Endothelial cell of umbilical vein (primary cell): ENCODE data around the gene CC2D1A. TPM values are rescaled to one million over a fixed set of nuclear protein-coding genes. Genes with fewer than 3 reads are reported as not detected.

ENCODE experiments used
- BruUV-seq: library from RNA; stranded (reverse); fragments of 400-500 nt; replicated peaks from 2 replicates; lab custom pipeline; 2021; lab: Mats Ljungman, UMichigan
- CTCF ChIA-PET: fragments of 300-600, 350-600 bp; sonication (Branson Sonifier 250); formaldehyde crosslinking; loops from one replicate; lab custom pipeline; 2021; ENCODE audit warnings: antibody characterized with exemption, inconsistent platforms; lab: Charles Lee
- POLR2A ChIA-PET: fragments of 300-600, 350-600 bp; sonication (Branson Sonifier 250); formaldehyde crosslinking; loops from one replicate; lab custom pipeline; 2021; ENCODE audit warnings: antibody characterized with exemption, inconsistent platforms; lab: Charles Lee
- DNase-seq: peaks from one replicate; pipeline ENCODE4 v3.0.0-alpha.2; 2011; ENCODE audit warnings: low read depth, low spot score
- FAIRE-seq: peaks from 2 replicates; lab custom pipeline; 2011; peaks lifted over from hg19 to GRCh38; lab: Jason Lieb, UNC
- H2AFZ ChIP-seq: 2 replicates; pipeline ENCODE4 v1.6.0; 2012; ENCODE audit warnings: low read depth, low read length, control low read depth, inconsistent platforms
- H3K27ac ChIP-seq: 2 replicates; pipeline ENCODE4 v1.5.1; 2011; ENCODE audit warnings: low read depth, mild to moderate bottlenecking, control low read depth, low read length, moderate library complexity; ENCODE audit not compliant: insufficient read depth
- H3K27me3 ChIP-seq, 2 experiments: 2 replicates each; pipeline versions ENCODE4 v1.6.0 to v1.6.1; 2011; ENCODE audit warnings: low read length in 2 of 2, mixed read lengths in 1 of 2; ENCODE audit not compliant: control insufficient read depth in 2 of 2, insufficient read depth in 2 of 2
- H3K36me3 ChIP-seq, 2 experiments: 2 replicates in 1 of 2; 3 replicates in 1 of 2; pipeline ENCODE4 v1.5.1; 2011; ENCODE audit warnings: low read length in 2 of 2, mild to moderate bottlenecking in 1 of 2, moderate library complexity in 1 of 2; ENCODE audit not compliant: control insufficient read depth in 2 of 2, insufficient read depth in 2 of 2; ENCODE audit errors: extremely low read depth in 1 of 2
- H3K4me1 ChIP-seq: 3 replicates; pipeline ENCODE4 v1.5.1; 2011; ENCODE audit warnings: mild to moderate bottlenecking, low read length; ENCODE audit not compliant: control insufficient read depth, insufficient read depth; ENCODE audit errors: extremely low read depth
- H3K4me2 ChIP-seq: 2 replicates; pipeline ENCODE4 v1.6.1; 2011; ENCODE audit warnings: low read length, control low read depth, mixed read lengths; ENCODE audit not compliant: insufficient read depth
- H3K4me3 ChIP-seq, 3 experiments: fragments of 200-600 bp in 1 of 3; sonication (generic), shearing (Covaris generic) in 1 of 3; replicated peaks in 1 of 3; 2 replicates each; pipeline ENCODE4 v1.5.1; 2011 to 2016; ENCODE audit warnings: control low read depth in 3 of 3, low read length in 3 of 3, mild to moderate bottlenecking in 2 of 3, inconsistent platforms in 1 of 3, low read depth in 1 of 3, moderate library complexity in 1 of 3; ENCODE audit not compliant: insufficient read depth in 1 of 3
- H3K79me2 ChIP-seq: 2 replicates; pipeline ENCODE4 v1.6.0; 2012; ENCODE audit warnings: low read length, inconsistent platforms; ENCODE audit not compliant: control insufficient read depth, insufficient read depth
- H3K9ac ChIP-seq: replicated peaks from 2 replicates; pipeline ENCODE3; 2011; ENCODE audit warnings: low read length, control low read depth; ENCODE audit not compliant: insufficient read depth; ENCODE audit errors: extremely low read depth
- H3K9me1 ChIP-seq: replicated peaks from 3 replicates; pipeline ENCODE4 v1.6.0; 2011; ENCODE audit warnings: mild to moderate bottlenecking, low read length; ENCODE audit not compliant: control insufficient read depth, insufficient read depth; ENCODE audit errors: extremely low read depth
- H3K9me3 ChIP-seq: replicated peaks from 2 replicates; pipeline ENCODE4 v1.5.1; 2012; ENCODE audit warnings: low read length, inconsistent platforms; ENCODE audit not compliant: control insufficient read depth, insufficient read depth
- H4K20me1 ChIP-seq: replicated peaks from 2 replicates; pipeline ENCODE3; 2011; ENCODE audit warnings: mild to moderate bottlenecking, low read length; ENCODE audit not compliant: control insufficient read depth, insufficient read depth; ENCODE audit errors: extremely low read depth
- EZH2 ChIP-seq: IDR thresholded peaks from 2 replicates; pipeline ENCODE4 v1.6.1; 2012; ENCODE audit warnings: borderline replicate concordance, low read depth, mild to moderate bottlenecking, moderate library complexity, low read length, inconsistent platforms; ENCODE audit not compliant: severe bottlenecking
- FOS ChIP-seq: IDR thresholded peaks from 2 replicates; pipeline ENCODE4 v1.6.1; 2011; ENCODE audit warnings: mild to moderate bottlenecking, low read length, moderate library complexity, borderline replicate concordance; ENCODE audit not compliant: insufficient read depth
- GATA2 ChIP-seq: IDR thresholded peaks from 2 replicates; pipeline ENCODE4 v1.7.0; 2011; ENCODE audit warnings: low read depth, mild to moderate bottlenecking, moderate library complexity, mixed read lengths, low read length; ENCODE audit not compliant: insufficient read length, insufficient read depth
- JUN ChIP-seq: IDR thresholded peaks from 2 replicates; pipeline ENCODE4 v1.6.1; 2011; ENCODE audit warnings: borderline replicate concordance, low read depth; ENCODE audit not compliant: insufficient read length, insufficient read depth
- MAX ChIP-seq: IDR thresholded peaks from 2 replicates; pipeline ENCODE4 v1.6.1; 2011; ENCODE audit not compliant: insufficient read depth, insufficient read length
- MYC ChIP-seq: IDR thresholded peaks from one replicate; pipeline ENCODE4 v1.6.1; 2011; ENCODE audit warnings: mild to moderate bottlenecking, low read depth, low read length
- POLR2A ChIP-seq: IDR thresholded peaks from 2 replicates; pipeline ENCODE4 v1.6.1; 2012; ENCODE audit warnings: low read depth, mild to moderate bottlenecking, control low read depth, low read length
- POLR2AphosphoS5 ChIP-seq: IDR thresholded peaks from 2 replicates; pipeline ENCODE4 v1.6.1; 2012; ENCODE audit warnings: low read depth, mild to moderate bottlenecking, control low read depth, low read length, moderate library complexity; ENCODE audit not compliant: insufficient read depth
- dilution Hi-C: fragments of 300-500 bp; cut with MboI; formaldehyde crosslinking; loops from one replicate; pipeline ENCODE4 v1.15.0; 2019; ENCODE audit warnings: low sequenced_read_pairs; ENCODE audit not compliant: extremely low pct_ligation_motif_present
- intact Hi-C: fragments of 100-400 bp; cut with micrococcal nuclease; formaldehyde crosslinking; loops from one replicate; pipeline ENCODE4 v1.10.0; 2022
- polyA plus RNA-seq, 4 experiments: library from polyadenylated mRNA; depleted of rRNA in 3 of 4; stranded (reverse) in 3 of 4; unstranded in 1 of 4; fragments of >200 nt; gene quantifications; 2 replicates each; pipeline versions ENCODE4 v1.2.1 to v1.2.3, GENCODE V29; 2011 to 2012; ENCODE audit warnings: missing spikeins in 1 of 4
- total RNA-seq: library from RNA; stranded (reverse); gene quantifications from 2 replicates; pipeline ENCODE4 v1.2.3, GENCODE V29; 2021
- TF ChIP-seq, protein P1 (sequence below), 2 donors: IDR thresholded peaks; 1 replicate in 1 of 2; 2 replicates in 1 of 2; pipeline ENCODE4 v1.5.1; 2011; ENCODE audit warnings: low read length in 2 of 2, mild to moderate bottlenecking in 2 of 2, moderate library complexity in 2 of 2, control low read depth in 1 of 2, inconsistent platforms in 1 of 2, low read depth in 1 of 2; ENCODE audit not compliant: insufficient read depth in 1 of 2; ENCODE audit errors: extremely low read depth in 1 of 2

CC2D1A gene
- total and polyA plus RNA-seq, 2 donors (not counting 3 experiments of a cell fraction or from before 2014, with no cell fraction given) = 13.6 to 33.7 TPM

- Histone ChIP-seq H3K9me3 (no peaks in the 10 kb centered on the region), H3K27me3 (no peaks in the 10 kb centered on the region), H3K4me3 (no peak overlapping the region), H3K4me1 (no peaks in the 10 kb centered on the region), H2AFZ (no peak overlapping the region), H3K36me3 (no peaks in the 10 kb centered on the region), H3K4me2 (no peak overlapping the region), H3K27ac (no peak overlapping the region), H3K9me1 (no peaks in the 10 kb centered on the region), H3K9ac (no peak overlapping the region), H3K79me2 (no peaks in the 10 kb centered on the region), H4K20me1 (no peaks in the 10 kb centered on the region)
- no peak for FAIRE-seq
- intact Hi-C loops = no loop called here
- no peak for DNase-seq
- TF ChIP-seq, protein P1, sequence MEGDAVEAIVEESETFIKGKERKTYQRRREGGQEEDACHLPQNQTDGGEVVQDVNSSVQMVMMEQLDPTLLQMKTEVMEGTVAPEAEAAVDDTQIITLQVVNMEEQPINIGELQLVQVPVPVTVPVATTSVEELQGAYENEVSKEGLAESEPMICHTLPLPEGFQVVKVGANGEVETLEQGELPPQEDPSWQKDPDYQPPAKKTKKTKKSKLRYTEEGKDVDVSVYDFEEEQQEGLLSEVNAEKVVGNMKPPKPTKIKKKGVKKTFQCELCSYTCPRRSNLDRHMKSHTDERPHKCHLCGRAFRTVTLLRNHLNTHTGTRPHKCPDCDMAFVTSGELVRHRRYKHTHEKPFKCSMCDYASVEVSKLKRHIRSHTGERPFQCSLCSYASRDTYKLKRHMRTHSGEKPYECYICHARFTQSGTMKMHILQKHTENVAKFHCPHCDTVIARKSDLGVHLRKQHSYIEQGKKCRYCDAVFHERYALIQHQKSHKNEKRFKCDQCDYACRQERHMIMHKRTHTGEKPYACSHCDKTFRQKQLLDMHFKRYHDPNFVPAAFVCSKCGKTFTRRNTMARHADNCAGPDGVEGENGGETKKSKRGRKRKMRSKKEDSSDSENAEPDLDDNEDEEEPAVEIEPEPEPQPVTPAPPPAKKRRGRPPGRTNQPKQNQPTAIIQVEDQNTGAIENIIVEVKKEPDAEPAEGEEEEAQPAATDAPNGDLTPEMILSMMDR (IDR thresholded peaks at IDR 0.05; ENCODE audit: extremely low read depth in 1 of 2, insufficient read depth in 1 of 2, low read depth in 1 of 2, low read length in 2 of 2) = no peak
- no peak for TF ChIP-seq MAX
- TF ChIP-seq FOS = no peak
- TF ChIP-seq GATA2 = no peak
- TF ChIP-seq POLR2A = no peak
- no peak for TF ChIP-seq EZH2
- no peak for TF ChIP-seq POLR2AphosphoS5
- no peak for TF ChIP-seq JUN
- no peak for TF ChIP-seq MYC
- dilution Hi-C loops = no loop called here
- CTCF ChIA-PET = interaction anchor here (1.7 kb wide), 1 partner anchor 12 kb away, joined by 7 read pairs; no protein-coding TSS in a partner anchor
- POLR2A ChIA-PET = interaction anchor here (0.6 kb wide), 1 partner anchor 98 kb away, joined by 9 read pairs; no protein-coding TSS in a partner anchor
- no TSS peak for BruUV-seq
Observed at GRCh38 chr19:13873834-13874515, 32.0 kb upstream of the CC2D1A start.
